Large intestine (tissue), 3 donors: ENCODE data around the gene NR1H2. TPM values are rescaled to one million over a fixed set of nuclear protein-coding genes. Genes with fewer than 3 reads are reported as not detected.
A peak's percentile ranks its signal among the peaks of the same experiment; 100 is the strongest.

Experiments used
- DNase-seq, 2 donors: peaks; one replicate each; pipeline versions ENCODE4 v3.0.0 to v3.0.0-alpha.2; 2013
- H3K27ac ChIP-seq: one replicate; pipeline ENCODE4 v1.5.1; 2013; ENCODE audit warnings: low read length
- H3K27me3 ChIP-seq: 2 replicates; pipeline ENCODE4 v1.6.1; 2013; ENCODE audit warnings: low read length; ENCODE audit not compliant: control insufficient read depth, insufficient read depth
- H3K36me3 ChIP-seq: 2 replicates; pipeline ENCODE4 v1.6.1; 2013; ENCODE audit warnings: low read length; ENCODE audit not compliant: control insufficient read depth, insufficient read depth
- H3K4me1 ChIP-seq: one replicate; pipeline ENCODE4 v1.6.1; 2013; ENCODE audit warnings: low read length; ENCODE audit not compliant: control insufficient read depth, insufficient read depth
- H3K4me3 ChIP-seq: one replicate; pipeline ENCODE4 v1.5.1; 2013; ENCODE audit warnings: low read length
- H3K9me3 ChIP-seq: one replicate; pipeline ENCODE4 v1.6.1; 2013; ENCODE audit warnings: mild to moderate bottlenecking, low read depth, low read length, moderate library complexity; ENCODE audit not compliant: control insufficient read depth
- WGBS: methylation state at CpG from one replicate; pipeline ENCODE4 v1.1.5; 2013; ENCODE audit warnings: low lambda C conversion rate; ENCODE audit not compliant: insufficient coverage; 5-methylcytosine and 5-hydroxymethylcytosine counted together
- polyA plus RNA-seq: library from polyadenylated mRNA; unstranded; fragments of 120-200 nt; gene quantifications from one replicate; pipeline ENCODE4 v1.2.1, GENCODE V29; 2013

The NR1H2 gene
- polyA plus RNA-seq, 1 donor: 34.2 TPM

DNA sequence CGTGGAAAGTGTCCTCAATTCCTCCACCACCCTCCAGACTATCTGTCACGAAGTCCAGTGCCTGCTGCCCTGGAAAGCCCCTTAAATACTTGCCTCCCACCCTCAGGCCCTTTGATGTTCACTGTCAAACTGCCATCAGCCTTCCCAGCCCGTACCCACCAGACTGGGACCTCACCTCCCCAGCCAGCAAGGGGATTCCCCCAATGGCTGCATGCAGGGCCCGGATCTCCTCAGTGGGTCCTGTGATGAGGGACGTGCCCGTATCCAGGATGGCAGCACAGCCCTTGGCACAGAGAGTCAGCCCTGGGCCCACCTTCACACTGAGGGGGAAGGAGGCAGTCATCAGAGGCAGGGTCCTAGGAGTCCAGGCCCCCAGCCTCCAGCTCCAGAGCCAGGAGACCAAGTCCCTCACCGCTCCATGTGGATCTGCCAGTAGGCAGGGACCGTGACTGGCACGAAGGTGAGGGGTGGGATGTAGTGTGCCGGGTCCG is 16.9 kb upstream of the NR1H2 start:
- Histone ChIP-seq H3K36me3 (no peaks in the 10 kb centered on the region), H3K4me3 (no peak overlapping the region), H3K4me1 (no peaks in the 10 kb centered on the region), H3K9me3 (peaks cover 4% of the 10 kb centered on the region), H3K27me3 (peaks cover 4% of the 10 kb centered on the region), H3K27ac (no peak overlapping the region)
- no CpG with 5 or more reads among the region's 11 CpGs for WGBS
- no peak for DNase-seq

DNA sequence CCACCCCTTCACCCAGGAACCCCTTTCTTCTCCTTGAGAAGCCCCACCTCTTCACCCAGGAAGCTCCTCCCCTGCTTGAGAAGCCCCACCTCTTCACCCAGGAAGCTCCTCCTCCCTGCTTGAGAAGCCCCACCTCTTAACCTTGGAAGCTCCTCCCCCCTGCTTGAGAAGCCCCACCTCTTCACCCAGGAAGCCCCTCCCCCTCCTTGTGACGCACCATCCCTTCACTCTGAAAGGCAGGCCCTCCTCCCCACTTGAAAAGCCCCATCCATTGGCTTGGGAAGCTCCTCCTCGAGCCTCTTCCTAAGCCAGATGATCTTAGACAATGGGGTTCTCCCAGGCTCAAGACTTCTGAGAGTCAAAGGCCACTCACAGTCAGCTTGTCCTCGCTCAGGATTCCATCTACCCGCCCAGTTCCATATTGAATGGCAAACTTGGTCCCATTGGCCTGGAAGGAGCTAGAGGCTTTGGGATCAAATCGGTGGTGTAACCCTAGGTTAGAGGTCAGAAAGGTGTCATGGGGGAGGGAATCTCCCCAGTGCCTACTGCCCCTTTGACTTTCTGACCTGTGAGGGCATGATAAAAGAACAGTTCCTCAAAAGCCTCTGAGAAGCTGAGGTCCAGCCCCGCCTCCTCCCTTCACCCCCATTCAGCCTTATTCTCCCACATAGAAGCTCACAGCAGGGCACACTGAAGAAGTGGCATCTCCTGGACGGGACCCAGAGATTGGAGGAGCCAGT is 14.8 kb upstream of the NR1H2 start:
- no peaks in the 10 kb centered on the region for H3K36me3 ChIP-seq
- no peak for DNase-seq
- H3K27ac ChIP-seq: no peak overlapping the region
- no peaks in the 10 kb centered on the region for H3K4me1 ChIP-seq
- no CpG with 5 or more reads among the region's 7 CpGs for WGBS
- peaks cover 4% of the 10 kb centered on the region for H3K27me3 ChIP-seq
- H3K4me3 ChIP-seq: no peak overlapping the region
- H3K9me3 ChIP-seq: peaks cover 4% of the 10 kb centered on the region

DNA sequence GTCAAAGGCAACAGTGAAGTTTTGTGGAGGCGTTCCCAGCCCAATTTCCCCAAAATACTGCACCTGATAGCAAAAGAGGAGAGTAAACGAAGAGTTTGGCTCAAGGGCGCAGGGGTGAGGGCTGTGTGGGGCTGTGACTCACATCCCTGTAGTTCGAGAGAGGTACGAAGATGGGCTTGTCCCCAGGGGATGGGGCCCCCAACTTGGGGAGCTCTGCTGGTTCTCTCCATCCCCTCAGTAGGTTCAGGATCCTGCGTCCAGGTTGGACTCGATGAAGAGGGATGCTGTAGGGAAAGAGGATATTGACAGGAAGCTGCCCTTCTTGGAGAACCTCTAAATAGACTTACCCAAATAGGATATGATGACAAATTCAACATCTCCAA is 14.2 kb upstream of the NR1H2 start:
- no CpG with 5 or more reads among the region's 7 CpGs for WGBS
- Histone ChIP-seq H3K36me3 (no peaks in the 10 kb centered on the region), H3K4me3 (no peak overlapping the region), H3K4me1 (no peaks in the 10 kb centered on the region), H3K27me3 (peaks cover 4% of the 10 kb centered on the region), H3K9me3 (peaks cover 4% of the 10 kb centered on the region), H3K27ac (no peak overlapping the region)
- no peak for DNase-seq

DNA sequence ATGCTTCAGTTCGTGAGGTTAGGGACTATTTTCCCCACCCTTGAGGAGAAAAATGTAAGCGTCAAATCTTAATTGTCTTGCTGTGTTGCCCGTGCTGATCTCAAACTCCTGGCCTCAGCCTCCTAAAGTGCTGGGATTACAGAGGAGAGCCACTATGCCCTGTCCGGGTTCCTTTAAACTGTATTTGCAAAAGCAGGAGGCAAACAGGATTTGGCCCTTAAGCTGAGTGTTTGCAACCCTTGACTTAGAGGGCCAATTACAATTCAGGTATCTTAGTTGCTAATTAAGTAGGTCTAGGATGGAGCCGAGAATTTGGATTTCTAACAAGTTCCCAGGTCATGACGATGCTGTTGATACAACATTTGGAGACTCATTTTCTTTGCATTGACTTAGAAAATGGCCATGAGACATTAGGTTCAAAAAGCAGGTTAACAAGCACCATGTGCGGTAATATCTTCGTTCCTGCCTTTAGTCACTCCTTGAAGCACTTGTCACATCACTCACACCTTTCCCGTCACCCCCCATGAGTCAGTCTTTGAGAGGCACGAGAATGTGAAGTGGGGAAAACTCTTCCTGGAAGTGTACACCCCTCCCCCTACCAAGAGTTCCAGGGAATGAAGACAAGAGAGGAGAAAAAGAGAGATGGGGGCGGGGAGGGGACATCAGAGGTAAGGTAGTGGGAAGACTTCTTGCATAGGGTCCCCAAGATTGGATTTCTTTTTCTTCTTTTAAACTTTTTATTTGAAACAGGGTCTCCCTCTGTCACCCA is 13.4 kb upstream of the NR1H2 start:
- Histone ChIP-seq H3K9me3 (no peaks in the 10 kb centered on the region), H3K4me1 (no peaks in the 10 kb centered on the region), H3K27ac (no peak overlapping the region), H3K27me3 (no peaks in the 10 kb centered on the region), H3K4me3 (no peak overlapping the region), H3K36me3 (no peaks in the 10 kb centered on the region)
- DNase-seq: no peak
- WGBS: no CpG with 5 or more reads among the region's 11 CpGs

DNA sequence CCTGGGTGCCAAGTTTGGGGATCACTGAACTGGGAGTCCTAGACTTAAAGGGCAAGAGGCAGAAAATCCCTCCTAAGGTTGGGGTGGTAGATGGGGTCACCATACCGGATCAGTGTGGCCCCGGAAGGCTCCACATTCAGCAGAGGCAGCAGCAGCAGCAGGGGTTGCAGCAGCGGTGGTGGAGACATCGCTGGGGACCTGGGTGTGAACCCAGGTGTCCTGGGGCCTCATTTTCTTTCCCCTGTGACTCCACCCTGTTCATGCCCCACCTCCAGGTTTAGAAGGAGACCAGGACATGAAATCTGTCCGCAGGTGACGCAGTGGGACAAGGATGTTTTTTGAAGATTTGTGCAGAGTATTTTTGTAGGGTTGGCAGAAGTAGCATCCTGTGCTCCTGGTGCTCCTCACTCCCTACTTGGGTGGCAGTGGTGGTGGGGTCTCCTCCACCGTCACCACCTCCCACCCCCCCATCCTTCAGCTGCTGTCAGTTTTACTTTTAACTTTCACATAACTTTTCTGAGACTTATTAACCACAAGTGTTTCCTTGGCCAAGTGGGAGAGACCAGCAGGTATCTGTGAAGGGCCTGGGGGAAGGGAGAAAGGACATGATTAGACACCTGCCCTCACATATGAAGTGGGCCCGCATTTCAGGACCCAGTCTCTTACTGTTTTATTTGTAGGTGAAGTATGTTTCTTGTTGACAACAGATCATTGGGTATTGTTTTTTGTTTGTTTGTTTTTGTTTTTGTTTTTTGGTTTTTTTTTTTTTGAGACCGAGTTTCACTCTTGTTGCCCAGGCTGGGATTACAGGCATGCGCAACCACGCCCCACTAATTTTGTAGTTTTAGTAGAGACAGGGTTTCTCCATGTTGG is 10.6 kb upstream of the NR1H2 start, which contains the start of gene NAPSA:
NAPSA (minus strand) TSS at position 206 of the 873 bp plus-strand sequence; CDS start at position 188, 18 bp downstream.
- no peaks in the 10 kb centered on the region for H3K27me3 ChIP-seq

DNA sequence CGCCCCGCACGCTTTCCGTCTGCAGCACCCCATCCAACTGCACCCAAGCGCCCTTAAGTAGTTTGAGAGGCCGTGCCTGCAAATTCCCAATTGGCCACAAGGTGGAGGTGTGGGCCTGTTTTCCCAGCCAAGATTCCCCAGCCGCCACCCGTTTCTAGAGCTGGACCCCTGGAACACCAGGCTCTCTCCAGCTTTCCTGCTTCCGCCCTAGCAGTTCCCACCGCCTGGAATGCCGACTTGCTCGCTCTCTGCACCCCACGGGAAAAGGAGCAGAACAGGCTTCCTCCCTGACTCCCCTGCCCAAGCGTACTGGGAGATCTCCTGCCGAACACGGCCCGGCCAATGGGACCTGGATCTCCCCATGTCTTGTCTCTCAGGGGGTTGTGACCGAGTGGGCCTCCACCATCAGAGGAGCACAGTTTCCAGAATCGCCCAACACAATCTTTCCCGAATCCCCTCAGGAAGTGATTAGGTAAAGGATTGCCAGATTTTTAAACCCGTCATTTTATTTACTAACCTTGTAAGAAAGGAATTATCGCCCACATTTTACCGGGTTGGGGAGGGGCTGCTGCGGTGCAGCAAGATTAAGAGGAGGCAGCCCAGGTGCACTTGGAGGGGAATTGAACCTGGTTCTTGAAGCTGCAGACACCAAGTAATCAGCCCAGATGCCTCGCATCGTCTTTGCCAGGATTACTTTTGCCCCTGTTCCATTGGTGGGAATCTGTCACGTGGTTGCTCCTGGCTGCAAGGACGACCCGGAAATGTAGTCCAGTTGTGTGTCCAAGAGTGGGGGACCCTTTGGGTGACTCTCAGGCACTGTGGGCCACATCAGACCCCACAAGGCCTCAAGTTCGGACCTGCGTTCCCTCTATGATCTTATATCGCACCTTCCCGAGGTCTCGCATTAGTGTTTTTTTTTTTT is 7.3 kb upstream of the NR1H2 start:
- peak; percentile 82 to 89 for DNase-seq
- Histone ChIP-seq H3K4me1 (no peaks in the 10 kb centered on the region), H3K4me3 (peak overlapping the region; percentile 76), H3K27me3 (no peaks in the 10 kb centered on the region), H3K9me3 (no peaks in the 10 kb centered on the region), H3K27ac (peak overlapping the region; percentile 52), H3K36me3 (no peaks in the 10 kb centered on the region)
- no CpG with 5 or more reads among the region's 34 CpGs for WGBS

More for the DNA sequence above, 10.6 kb upstream of the NR1H2 start, which contains the start of gene NAPSA:
- no peaks in the 10 kb centered on the region for H3K4me1 ChIP-seq
- WGBS: no CpG with 5 or more reads among the region's 11 CpGs
- no peak within 1 kb of the TSS for H3K27ac ChIP-seq
- no peak for DNase-seq
- H3K4me3 ChIP-seq: no peak within 1 kb of the TSS
- no peaks in the 10 kb centered on the region for H3K9me3 ChIP-seq
- H3K36me3 ChIP-seq: no peaks in the 10 kb centered on the region

DNA sequence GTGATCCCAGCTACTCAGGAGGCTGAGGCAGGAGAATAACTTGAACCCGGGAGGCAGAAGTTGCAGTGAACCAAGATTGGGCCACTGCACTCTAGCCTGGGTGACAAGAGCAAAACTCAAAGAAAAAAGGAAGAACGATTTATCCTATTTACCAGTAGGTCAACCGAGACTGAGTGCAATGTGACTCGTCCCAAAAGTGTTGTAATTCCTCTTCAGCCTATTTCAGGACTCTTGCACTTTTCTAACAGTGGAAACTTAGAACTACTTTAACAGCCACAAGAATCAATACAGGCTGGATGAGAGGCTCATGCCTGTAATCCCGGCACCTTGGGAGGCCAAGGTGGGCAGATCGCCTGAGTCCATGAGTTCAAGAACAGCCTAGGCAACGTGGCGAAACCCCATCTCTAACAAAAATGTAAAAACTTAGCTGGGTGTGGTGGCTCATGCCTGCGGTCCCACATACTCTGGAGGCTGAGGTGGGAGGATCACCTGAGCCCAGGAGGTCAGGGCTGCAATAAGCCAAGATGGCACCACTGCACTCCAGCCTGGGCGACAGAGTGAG is 4.3 kb upstream of the NR1H2 start:
- Histone ChIP-seq H3K27ac (no peak overlapping the region), H3K9me3 (no peaks in the 10 kb centered on the region), H3K27me3 (no peaks in the 10 kb centered on the region), H3K36me3 (no peaks in the 10 kb centered on the region), H3K4me3 (no peak overlapping the region), H3K4me1 (no peaks in the 10 kb centered on the region)
- no peak for DNase-seq
- WGBS: no CpG with 5 or more reads among the region's 10 CpGs

DNA sequence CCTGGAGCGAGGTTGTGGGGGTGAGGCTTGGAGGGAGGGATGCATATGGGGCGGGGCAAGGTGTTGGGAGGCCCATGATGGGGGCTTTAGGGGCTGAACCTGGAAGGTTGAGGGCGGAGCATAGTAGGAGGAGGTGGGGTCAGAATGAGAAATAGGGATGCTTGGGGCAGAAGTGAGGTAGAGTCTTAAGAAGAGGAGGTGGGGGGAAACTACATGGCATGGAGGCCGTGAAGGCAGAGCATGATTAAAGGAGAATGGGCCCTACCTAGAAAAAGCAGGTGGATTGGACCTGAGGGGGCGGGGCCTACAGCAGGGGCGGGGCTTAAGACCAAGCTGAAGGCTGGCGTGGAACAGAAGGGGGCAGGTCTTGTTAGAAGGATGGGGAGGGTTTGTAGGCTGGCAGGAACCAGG is 799 bp downstream of the NR1H2 start:
- H3K27ac ChIP-seq: no peak overlapping the region
- WGBS: no CpG with 5 or more reads among the region's 7 CpGs
- no peak overlapping the region for H3K4me3 ChIP-seq

DNA sequence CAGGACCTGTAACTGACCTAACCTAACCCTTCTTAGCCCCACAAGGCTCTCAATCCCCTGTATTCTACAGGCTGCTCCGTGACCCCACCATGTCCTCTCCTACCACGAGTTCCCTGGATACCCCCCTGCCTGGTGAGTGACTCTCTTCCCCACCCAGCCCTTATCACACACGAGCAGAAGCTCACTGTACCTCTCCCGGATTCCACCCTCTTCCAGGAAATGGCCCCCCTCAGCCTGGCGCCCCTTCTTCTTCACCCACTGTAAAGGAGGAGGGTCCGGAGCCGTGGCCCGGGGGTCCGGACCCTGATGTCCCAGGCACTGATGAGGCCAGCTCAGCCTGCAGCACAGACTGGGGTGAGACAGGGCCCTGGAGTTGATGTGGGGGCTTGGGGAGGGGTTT is 1.3 kb downstream of the NR1H2 start:
- DNase-seq: no peak
- H3K27ac ChIP-seq: no peak overlapping the region
- no CpG with 5 or more reads among the region's 9 CpGs for WGBS
- H3K9me3 ChIP-seq: no peaks in the 10 kb centered on the region
- H3K4me1 ChIP-seq: no peaks in the 10 kb centered on the region
- H3K36me3 ChIP-seq: peaks cover 52% of the 10 kb centered on the region
- H3K4me3 ChIP-seq: no peak overlapping the region
- H3K27me3 ChIP-seq: no peaks in the 10 kb centered on the region

More for the DNA sequence above, 799 bp downstream of the NR1H2 start:
- DNase-seq: peak in 1 of 2 donors; percentile 36
- peaks cover 48% of the 10 kb centered on the region for H3K36me3 ChIP-seq
- no peaks in the 10 kb centered on the region for H3K4me1 ChIP-seq
- no peaks in the 10 kb centered on the region for H3K27me3 ChIP-seq
- no peaks in the 10 kb centered on the region for H3K9me3 ChIP-seq
